ENCODE data around the gene IVL.

The IVL gene

GRCh38 chr1:152946248-152946647 lies 37.9 kb downstream of the IVL start:
- no peak for DNase-seq (ENCODE audit: low read depth, low spot score)
- no peak overlapping the region for H3K27ac ChIP-seq

- DNase-seq (ENCODE audit: low read depth, low spot score), result no peak
- no peak within 1 kb of the TSS for H3K27ac ChIP-seq
Observed at GRCh38 chr1:152946651-152947256, 38.4 kb downstream of the IVL start, which contains the start of gene SPRR5. Gene SPRR5, plus strand, starts transcription at chr1:152947206. Its CDS starts 1,349 bp downstream, at chr1:152948555.

- no peak for DNase-seq (ENCODE audit: low read depth, low spot score)
- H3K27ac ChIP-seq, result no peak overlapping the region
Observed at GRCh38 chr1:152951711-152952110, 43.4 kb downstream of the IVL start.

GRCh38 chr1:152953761-152954160 lies 45.4 kb downstream of the IVL start:
- H3K27ac ChIP-seq, result peak overlapping the region; percentile 88

GRCh38 chr1:152954436-152954835 lies 46.1 kb downstream of the IVL start:
- peak; percentile 56 for DNase-seq (ENCODE audit: low read depth, low spot score)
- H3K27ac ChIP-seq, result peak overlapping the region; percentile 88

More at GRCh38 chr1:152953761-152954160, 45.4 kb downstream of the IVL start:
- DNase-seq (ENCODE audit: low read depth, low spot score), result peak; percentile 72

GRCh38 chr1:152957561-152957960 lies 49.2 kb downstream of the IVL start:
- H3K27ac ChIP-seq, result no peak overlapping the region
- no peak for DNase-seq (ENCODE audit: low read depth, low spot score)

- no peak for DNase-seq (ENCODE audit: low read depth, low spot score)
Observed at GRCh38 chr1:152959273-152959672, 50.9 kb downstream of the IVL start.

GRCh38 chr1:152959801-152960451 lies 51.6 kb downstream of the IVL start:
- peak overlapping the region; percentile 20 for H3K27ac ChIP-seq
- no peak for DNase-seq (ENCODE audit: low read depth, low spot score)

More at GRCh38 chr1:152959273-152959672, 50.9 kb downstream of the IVL start:
- no peak overlapping the region for H3K27ac ChIP-seq

- DNase-seq (ENCODE audit: low read depth, low spot score), result no peak
- peak overlapping the region; percentile 20 for H3K27ac ChIP-seq
Observed at GRCh38 chr1:152960452-152961044, 52.2 kb downstream of the IVL start.

All from epithelial cell of prostate (primary cell).